ENCODE data around the gene DCAF8L2. TPM values are rescaled to one million over a fixed set of nuclear protein-coding genes. Genes with fewer than 3 reads are reported as not detected.

The DCAF8L2 gene
- total and polyA plus RNA-seq, 10 of the 15 experiments (the other 5 are each of a cell fraction or from before 2014, with no cell fraction given): not detected

- TF ChIP-seq BCL11A (IDR thresholded peaks at IDR 0.05; ENCODE audit: low read depth, low read length) (no peak), SREBF2 (IDR thresholded peaks at IDR 0.05; ENCODE audit: low read length) (no peak), BMI1 (IDR thresholded peaks at IDR 0.05; ENCODE audit: borderline replicate concordance) (no peak), FOXM1 (IDR thresholded peaks at IDR 0.05; ENCODE audit: low read depth, low read length) (no peak), NR2F1 (conservative IDR thresholded peaks at IDR 0.05) (no peak)
These were observed 32.7 kb downstream of the DCAF8L2 start (continued) for GRCh38 chrX:27622883-27623282.

DNA sequence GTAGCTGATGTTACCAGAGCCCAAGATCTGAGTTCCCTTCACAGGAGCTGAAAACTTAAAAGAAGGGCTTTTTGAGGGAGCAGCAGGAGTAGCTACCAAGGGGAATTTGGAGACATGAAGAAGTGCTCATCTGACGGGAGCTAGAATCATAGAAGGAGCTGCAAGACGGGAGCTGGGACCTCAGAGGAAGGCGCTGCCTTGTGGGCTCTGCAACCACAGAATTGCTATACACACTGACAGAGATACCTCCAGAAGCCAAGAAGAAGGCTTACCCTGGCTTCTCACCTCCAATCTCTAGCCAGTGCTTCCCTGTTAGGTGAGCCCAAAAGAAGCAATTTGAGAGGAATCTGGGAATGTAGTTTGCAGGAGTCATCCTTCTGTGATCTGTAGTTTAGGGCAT is 35.9 kb downstream of the DCAF8L2 start:
- no peak overlapping the region for H3K9ac ChIP-seq (ENCODE audit: control insufficient read depth, insufficient read depth, low read length)
- intact Hi-C loops (cut with micrococcal nuclease; ENCODE audit: unreplicated experiment) (no loop called here), in situ Hi-C loops (cut with MboI) (no loop called here)
- no peak overlapping the region for H3K4me2 ChIP-seq (ENCODE audit: control insufficient read depth, insufficient read depth)
- TF ChIP-seq FOXM1 (IDR thresholded peaks at IDR 0.05; ENCODE audit: low read depth, low read length): no peak
- TF ChIP-seq WRNIP1 (IDR thresholded peaks at IDR 0.05; ENCODE audit: borderline replicate concordance, low read depth, low read length): no peak
- no peak for TF ChIP-seq SUPT20H (IDR thresholded peaks at IDR 0.05; ENCODE audit: borderline replicate concordance, control insufficient read depth, low read depth, low read length)
- no peak for TF ChIP-seq MEF2B (IDR thresholded peaks at IDR 0.05; ENCODE audit: partially characterized antibody, poor library complexity, severe bottlenecking)
- TF ChIP-seq NFYB (IDR thresholded peaks at IDR 0.05; ENCODE audit: insufficient read depth, low read depth, low read length): no peak
- TF ChIP-seq PAX8 (IDR thresholded peaks at IDR 0.05): no peak
- TF ChIP-seq DPF2 (IDR thresholded peaks at IDR 0.05): no peak
- no peak for TF ChIP-seq JUND (IDR thresholded peaks at IDR 0.05; ENCODE audit: low read depth, low read length)
- TF ChIP-seq ZSCAN29 (IDR thresholded peaks at IDR 0.05): no peak
- no peak for TF ChIP-seq NKRF (conservative IDR thresholded peaks at IDR 0.05)
- no peak for TF ChIP-seq RFX5 (IDR thresholded peaks at IDR 0.05; ENCODE audit: low read depth, low read length)
- no peak for TF ChIP-seq HDAC6 (IDR thresholded peaks at IDR 0.05; ENCODE audit: unreplicated experiment)
- no peak for TF ChIP-seq SMC3 (IDR thresholded peaks at IDR 0.05; ENCODE audit: borderline replicate concordance, low read length)
- TF ChIP-seq, protein P1, sequence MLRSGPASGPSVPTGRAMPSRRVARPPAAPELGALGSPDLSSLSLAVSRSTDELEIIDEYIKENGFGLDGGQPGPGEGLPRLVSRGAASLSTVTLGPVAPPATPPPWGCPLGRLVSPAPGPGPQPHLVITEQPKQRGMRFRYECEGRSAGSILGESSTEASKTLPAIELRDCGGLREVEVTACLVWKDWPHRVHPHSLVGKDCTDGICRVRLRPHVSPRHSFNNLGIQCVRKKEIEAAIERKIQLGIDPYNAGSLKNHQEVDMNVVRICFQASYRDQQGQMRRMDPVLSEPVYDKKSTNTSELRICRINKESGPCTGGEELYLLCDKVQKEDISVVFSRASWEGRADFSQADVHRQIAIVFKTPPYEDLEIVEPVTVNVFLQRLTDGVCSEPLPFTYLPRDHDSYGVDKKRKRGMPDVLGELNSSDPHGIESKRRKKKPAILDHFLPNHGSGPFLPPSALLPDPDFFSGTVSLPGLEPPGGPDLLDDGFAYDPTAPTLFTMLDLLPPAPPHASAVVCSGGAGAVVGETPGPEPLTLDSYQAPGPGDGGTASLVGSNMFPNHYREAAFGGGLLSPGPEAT (IDR thresholded peaks at IDR 0.05; ENCODE audit: low read depth): no peak
- ChIA-PET SMC1A (ENCODE audit: uncharacterized antibody, unreplicated experiment) (interaction anchor here (0.6 kb wide), 1 partner anchor 10 kb away, joined by 3 read pairs; no protein-coding TSS in a partner anchor), CTCF (interaction anchor here (2.4 kb wide), 1 partner anchor 10 kb away, joined by 7 read pairs; no protein-coding TSS in a partner anchor), RAD21 (ENCODE audit: unreplicated experiment) (no interaction called here), POLR2A (no interaction called here)
- H2AFZ ChIP-seq (ENCODE audit: control insufficient read depth, low read depth, low read length): no peak overlapping the region
- no peak overlapping the region for H3K4me3 ChIP-seq
- DNase-seq (ENCODE audit: low read depth, low spot score) (no peak), FAIRE-seq (no peak), ATAC-seq (no peak)
- no peaks in the 10 kb centered on the region for H3K79me2 ChIP-seq (ENCODE audit: control insufficient read depth, insufficient read depth, low read length)
- BruUV-seq (replicated peaks): no TSS peak
- WGBS (ENCODE audit: insufficient coverage, insufficient replicate concordance, low lambda C conversion rate, missing lambda C conversion rate): 29% methylated on average over 3 of the region's 3 CpGs
- no peak overlapping the region for H3K27ac ChIP-seq (ENCODE audit: control insufficient read depth, insufficient read depth)
- no peaks in the 10 kb centered on the region for H3K27me3 ChIP-seq (replicated peaks in 1 of 2; ENCODE audit: control insufficient read depth in 2 of 2, insufficient read depth in 2 of 2, low read length in 1 of 2)
- H3K36me3 ChIP-seq (ENCODE audit: control insufficient read depth in 2 of 2, insufficient read depth in 2 of 2, low read length in 1 of 2): no peaks in the 10 kb centered on the region
- no peaks in the 10 kb centered on the region for H3K4me1 ChIP-seq (ENCODE audit: control insufficient read depth, insufficient read depth, low read length)
- no peaks in the 10 kb centered on the region for H3K9me3 ChIP-seq (replicated peaks; ENCODE audit: control insufficient read depth, insufficient read depth, low read length)
- H4K20me1 ChIP-seq (ENCODE audit: control insufficient read depth, insufficient read depth): no peaks in the 10 kb centered on the region

Data from GM12878 (cell line).